HEK293 (cell line): ENCODE results near the gene DUOX1.

Experiments
- CTCF ChIA-PET: fragments of 350-600 bp; formaldehyde crosslinking; extraction: SDS; loops from one replicate; lab custom pipeline; 2021; ENCODE audit warnings: antibody characterized with exemption; lab: Yijun Ruan, JAX
- POLR2A ChIA-PET: fragments of 300-600 bp; formaldehyde crosslinking; extraction: SDS; loops from one replicate; lab custom pipeline; 2020; ENCODE audit warnings: antibody characterized with exemption, inconsistent platforms; lab: Yijun Ruan, JAX
- H3K27ac ChIP-seq: fragments of 200-500 bp; sonication (Bioruptor generic); 2 replicates; pipeline ENCODE4 v1.5.1; 2014; ENCODE audit warnings: low read depth, low read length, control low read depth, inconsistent platforms; ENCODE audit errors: extremely low read depth
- H3K36me3 ChIP-seq, 2 experiments: fragments of 200-500 bp in 1 of 2; sonication (Bioruptor generic) in 1 of 2; 1 replicate in 1 of 2; 2 replicates in 1 of 2; pipeline ENCODE4 v1.5.1; 2014 to 2017; ENCODE audit warnings: inconsistent platforms in 2 of 2, low read length in 2 of 2; ENCODE audit not compliant: control insufficient read depth in 2 of 2, insufficient read depth in 1 of 2
- H3K4me1 ChIP-seq: fragments of 200-500 bp; sonication (Bioruptor generic); 2 replicates; pipeline ENCODE4 v1.5.1; 2014; ENCODE audit warnings: mild to moderate bottlenecking, low read length, inconsistent platforms; ENCODE audit not compliant: control insufficient read depth, insufficient read depth
- H3K4me3 ChIP-seq: 2 replicates; pipeline ENCODE4 v1.5.1; 2011; ENCODE audit warnings: low read depth, mild to moderate bottlenecking, control low read depth, low read length, moderate library complexity
- H3K9me3 ChIP-seq: fragments of 200-500 bp; sonication (Bioruptor generic); 2 replicates; pipeline ENCODE4 v1.5.1; 2014; ENCODE audit warnings: low read depth, low read length, inconsistent platforms; ENCODE audit not compliant: control insufficient read depth, insufficient read depth
- ELK4 ChIP-seq: IDR thresholded peaks from 2 replicates; pipeline ENCODE4 v1.6.1; 2011; ENCODE audit warnings: mild to moderate bottlenecking, low read depth, low read length, borderline replicate concordance
- KLF10 ChIP-seq: fragments of 450-650 bp; IDR thresholded peaks from 2 replicates; pipeline ENCODE4 v1.5.1; 2018; ENCODE audit warnings: missing biosample characterization, mild to moderate bottlenecking, missing genetic modification characterization
- KLF9 ChIP-seq: fragments of 450-650 bp; formaldehyde crosslinking; IDR thresholded peaks from 2 replicates; pipeline ENCODE4 v1.5.1; 2016; ENCODE audit warnings: missing biosample characterization, missing genetic modification characterization, low read depth
- PRDM4 ChIP-seq: fragments of 450-650 bp; formaldehyde crosslinking; IDR thresholded peaks from 2 replicates; pipeline ENCODE4 v1.5.1; 2017; ENCODE audit warnings: missing biosample characterization, missing genetic modification characterization
- REPIN1 ChIP-seq: fragments of 450-650 bp; formaldehyde crosslinking; IDR thresholded peaks from 2 replicates; pipeline ENCODE4 v1.5.1; 2017; ENCODE audit warnings: missing biosample characterization, missing genetic modification characterization, low read depth
- WT1 ChIP-seq: fragments of 450-650 bp; formaldehyde crosslinking; IDR thresholded peaks from 2 replicates; pipeline ENCODE4 v1.5.1; 2016; ENCODE audit warnings: missing biosample characterization, missing genetic modification characterization
- ZBTB21 ChIP-seq: fragments of 450-650 bp; formaldehyde crosslinking; IDR thresholded peaks from 2 replicates; pipeline ENCODE4 v1.5.1; 2017; ENCODE audit warnings: missing biosample characterization, missing genetic modification characterization
- ZNF211 ChIP-seq: fragments of 450-650 bp; formaldehyde crosslinking; IDR thresholded peaks from 2 replicates; pipeline ENCODE4 v1.5.1; 2016; ENCODE audit warnings: low read depth, missing biosample characterization, missing genetic modification characterization
- ZNF223 ChIP-seq: fragments of 450-650 bp; formaldehyde crosslinking; IDR thresholded peaks from 2 replicates; pipeline ENCODE4 v1.5.1; 2016; ENCODE audit warnings: missing biosample characterization, missing genetic modification characterization
- ZNF416 ChIP-seq: fragments of 450-650 bp; formaldehyde crosslinking; IDR thresholded peaks from 2 replicates; pipeline ENCODE4 v1.5.1; 2016; ENCODE audit warnings: missing biosample characterization, missing genetic modification characterization
- ZNF449 ChIP-seq: fragments of 450-650 bp; formaldehyde crosslinking; IDR thresholded peaks from 2 replicates; pipeline ENCODE4 v1.5.1; 2017; ENCODE audit warnings: missing biosample characterization, mild to moderate bottlenecking, missing genetic modification characterization, moderate library complexity
- ZNF518A ChIP-seq: fragments of 450-650 bp; formaldehyde crosslinking; conservative IDR thresholded peaks from 2 replicates; pipeline ENCODE4 v1.5.1; 2016; ENCODE audit warnings: low read depth, missing biosample characterization, missing genetic modification characterization
- ZNF585B ChIP-seq: fragments of 450-650 bp; formaldehyde crosslinking; IDR thresholded peaks from 2 replicates; pipeline ENCODE4 v1.5.1; 2016; ENCODE audit warnings: missing biosample characterization, missing genetic modification characterization
- ZNF707 ChIP-seq: fragments of 450-650 bp; formaldehyde crosslinking; IDR thresholded peaks from 2 replicates; pipeline ENCODE4 v1.5.1; 2016; ENCODE audit warnings: missing biosample characterization, missing genetic modification characterization
- ZSCAN5A ChIP-seq: fragments of 450-650 bp; formaldehyde crosslinking; IDR thresholded peaks from 2 replicates; pipeline ENCODE4 v1.5.1; 2016; ENCODE audit warnings: missing biosample characterization, missing genetic modification characterization

DUOX1 gene

GRCh38 chr15:45130291-45131000 is 652 bp downstream of the DUOX1 start (continued):
- TF ChIP-seq ZNF518A (tag by site-specific recombination) (no peak), ZNF707 (no peak), KLF10 (no peak), REPIN1 (tag by site-specific recombination) (no peak)

GRCh38 chr15:45131510-45131909 is 1.7 kb downstream of the DUOX1 start:
- no peak for TF ChIP-seq ZNF416 (tag by site-specific recombination)
- TF ChIP-seq ZNF223, result no peak
- no peak for TF ChIP-seq ZNF211 (tag by site-specific recombination)
- no peak for TF ChIP-seq ZBTB21 (tag by site-specific recombination)
- no peak for TF ChIP-seq WT1 (tag by site-specific recombination)
- TF ChIP-seq KLF9 (tag by site-specific recombination), result no peak
- TF ChIP-seq ZNF449, result no peak
- TF ChIP-seq ELK4, result no peak
- TF ChIP-seq ZNF585B, result no peak
- TF ChIP-seq ZSCAN5A (tag by site-specific recombination), result no peak
- no peak for TF ChIP-seq PRDM4 (tag by site-specific recombination)
- TF ChIP-seq, all 188 proteins: peak for 0
- Histone ChIP-seq H3K4me1 (no peaks in the 10 kb centered on the region), H3K4me3 (no peak overlapping the region), H3K9me3 (no peaks in the 10 kb centered on the region), H3K36me3 (no peaks in the 10 kb centered on the region), H3K27ac (no peak overlapping the region)
- CTCF ChIA-PET, result interaction anchor here (2.9 kb wide), 1 partner anchor 13 kb away, joined by 16 read pairs; no protein-coding TSS in a partner anchor
- POLR2A ChIA-PET, result no interaction called here
